Measurements from ENCODE around the gene MFSD11. TPM values are rescaled to one million over a fixed set of nuclear protein-coding genes. Genes with fewer than 3 reads are reported as not detected.
A peak's percentile ranks its signal among the peaks of the same experiment; 100 is the strongest.
"Not testable (repeated sequence)": the region's sequence is repeated elsewhere in the genome, so short reads cannot be mapped to it uniquely, and the experiment has no call there.

MFSD11 gene
- total RNA-seq, 2 donors from 2014 or later = 49.7 to 52.3 TPM

- Histone ChIP-seq H3K27ac (peak within 1 kb of the TSS; percentile 99 to 100), H3K36me3 (peaks cover 23% of the 10 kb centered on the region), H3K4me3 (peak within 1 kb of the TSS; percentile 96), H3K27me3 (replicated peaks; ENCODE audit: insufficient read depth) (no peaks in the 10 kb centered on the region), H3K9me3 (no peaks in the 10 kb centered on the region), H3K4me1 (ENCODE audit: control insufficient read depth in 1 of 2, low read depth in 2 of 2) (peaks cover 32 to 66% of the 10 kb centered on the region in 2 donors)
- ATAC-seq (ENCODE audit: insufficient number of reproducible peaks, low FRiP score, low read depth) = peak; percentile 88
- DNase-seq (ENCODE audit: low spot score) = peak; percentile 85
- TF ChIP-seq, protein P1, sequence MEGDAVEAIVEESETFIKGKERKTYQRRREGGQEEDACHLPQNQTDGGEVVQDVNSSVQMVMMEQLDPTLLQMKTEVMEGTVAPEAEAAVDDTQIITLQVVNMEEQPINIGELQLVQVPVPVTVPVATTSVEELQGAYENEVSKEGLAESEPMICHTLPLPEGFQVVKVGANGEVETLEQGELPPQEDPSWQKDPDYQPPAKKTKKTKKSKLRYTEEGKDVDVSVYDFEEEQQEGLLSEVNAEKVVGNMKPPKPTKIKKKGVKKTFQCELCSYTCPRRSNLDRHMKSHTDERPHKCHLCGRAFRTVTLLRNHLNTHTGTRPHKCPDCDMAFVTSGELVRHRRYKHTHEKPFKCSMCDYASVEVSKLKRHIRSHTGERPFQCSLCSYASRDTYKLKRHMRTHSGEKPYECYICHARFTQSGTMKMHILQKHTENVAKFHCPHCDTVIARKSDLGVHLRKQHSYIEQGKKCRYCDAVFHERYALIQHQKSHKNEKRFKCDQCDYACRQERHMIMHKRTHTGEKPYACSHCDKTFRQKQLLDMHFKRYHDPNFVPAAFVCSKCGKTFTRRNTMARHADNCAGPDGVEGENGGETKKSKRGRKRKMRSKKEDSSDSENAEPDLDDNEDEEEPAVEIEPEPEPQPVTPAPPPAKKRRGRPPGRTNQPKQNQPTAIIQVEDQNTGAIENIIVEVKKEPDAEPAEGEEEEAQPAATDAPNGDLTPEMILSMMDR (IDR thresholded peaks at IDR 0.05) = no peak
Measured at GRCh38 chr17:76726231-76726775, 11.6 kb upstream of the MFSD11 start, which contains the start of gene JMJD6. Gene JMJD6 (minus strand): TSS chr17:76726606. CDS start chr17:76726475, 131 bp downstream.

- H3K27me3 ChIP-seq (replicated peaks; ENCODE audit: insufficient read depth) = no peaks in the 10 kb centered on the region
- no peaks in the 10 kb centered on the region for H3K9me3 ChIP-seq
- peak within 1 kb of the TSS; percentile 99 to 100 for H3K27ac ChIP-seq
- ATAC-seq (ENCODE audit: insufficient number of reproducible peaks, low FRiP score, low read depth) = peak; percentile 23
- H3K4me1 ChIP-seq (ENCODE audit: control insufficient read depth in 1 of 2, low read depth in 2 of 2) = peaks cover 32 to 69% of the 10 kb centered on the region in 2 donors
- H3K4me3 ChIP-seq = peak within 1 kb of the TSS; percentile 96
- peaks cover 18% of the 10 kb centered on the region for H3K36me3 ChIP-seq
- TF ChIP-seq, protein P1 (IDR thresholded peaks at IDR 0.05) = peak; percentile 67
- DNase-seq (ENCODE audit: low spot score) = no peak
Measured at GRCh38 chr17:76726776-76727718, 10.9 kb upstream of the MFSD11 start, which contains the start of gene METTL23. Gene METTL23 (plus strand): TSS chr17:76726839. CDS start chr17:76729711, 2,872 bp downstream.

- H3K9me3 ChIP-seq = no peaks in the 10 kb centered on the region
- H3K27me3 ChIP-seq (replicated peaks; ENCODE audit: insufficient read depth) = no peaks in the 10 kb centered on the region
- ATAC-seq (ENCODE audit: insufficient number of reproducible peaks, low FRiP score, low read depth) (no peak), DNase-seq (ENCODE audit: low spot score) (no peak)
- TF ChIP-seq, protein P1 (IDR thresholded peaks at IDR 0.05) = no peak
- H3K4me3 ChIP-seq = peak overlapping the region; percentile 96
- H3K4me1 ChIP-seq (ENCODE audit: control insufficient read depth in 1 of 2, low read depth in 2 of 2) = peaks cover 37 to 71% of the 10 kb centered on the region in 2 donors
- H3K36me3 ChIP-seq = peaks cover 21% of the 10 kb centered on the region
- peak overlapping the region; percentile 99 for H3K27ac ChIP-seq
Measured at GRCh38 chr17:76727745-76728456, 10.0 kb upstream of the MFSD11 start.

- not testable (repeated sequence) for H3K27ac ChIP-seq; H3K27me3 ChIP-seq (replicated peaks; ENCODE audit: insufficient read depth); DNase-seq (ENCODE audit: low spot score); ATAC-seq (ENCODE audit: insufficient number of reproducible peaks, low FRiP score, low read depth); H3K9me3 ChIP-seq; H3K4me3 ChIP-seq
- peaks cover 39 to 74% of the 10 kb centered on the region in 2 donors for H3K4me1 ChIP-seq (ENCODE audit: control insufficient read depth in 1 of 2, low read depth in 2 of 2)
- peaks cover 20% of the 10 kb centered on the region for H3K36me3 ChIP-seq
Measured at GRCh38 chr17:76731800-76732733, 5.9 kb upstream of the MFSD11 start.

Data from thoracic aorta (tissue), 2 donors.